ENCODE data around the gene DGAT2.
"Not testable (repeated sequence)": the region's sequence is repeated elsewhere in the genome, so short reads cannot be mapped to it uniquely, and the experiment has no call there.

DGAT2 gene

GRCh38 chr11:75768112-75768908, at the start of gene DGAT2:
DGAT2 (plus strand) TSS chr11:75768778; CDS start chr11:75768992, 214 bp downstream.
- DNase-seq: peak; percentile 78

GRCh38 chr11:75719340-75720239, 49.0 kb upstream of the DGAT2 start:
- no peak for DNase-seq

GRCh38 chr11:75720639-75721038, 47.9 kb upstream of the DGAT2 start:
- no peak for DNase-seq

- DNase-seq: no peak
These were observed 46.5 kb upstream of the DGAT2 start for GRCh38 chr11:75721852-75722668.

GRCh38 chr11:75722669-75723042, 45.9 kb upstream of the DGAT2 start:
- no peak for DNase-seq

GRCh38 chr11:75725547-75726320, 42.8 kb upstream of the DGAT2 start:
- DNase-seq: no peak

- DNase-seq: no peak
These were observed 39.6 kb upstream of the DGAT2 start for GRCh38 chr11:75728992-75729391.

GRCh38 chr11:75731095-75731494, 37.5 kb upstream of the DGAT2 start:
- DNase-seq: no peak

GRCh38 chr11:75733071-75733430, 35.5 kb upstream of the DGAT2 start:
- no peak for DNase-seq

GRCh38 chr11:75733431-75734107, 35.0 kb upstream of the DGAT2 start:
- DNase-seq: peak; percentile 39

- no peak for DNase-seq
These were observed 33.9 kb upstream of the DGAT2 start for GRCh38 chr11:75734491-75735180.

GRCh38 chr11:75735181-75735845, 33.3 kb upstream of the DGAT2 start:
- no peak for DNase-seq

- DNase-seq: no peak
These were observed 31.3 kb upstream of the DGAT2 start for GRCh38 chr11:75737314-75737713.

- DNase-seq: no peak
These were observed 27.9 kb upstream of the DGAT2 start for GRCh38 chr11:75740681-75741080.

- DNase-seq: not testable (repeated sequence)
These were observed 25.4 kb upstream of the DGAT2 start for GRCh38 chr11:75743159-75743558.

- no peak for DNase-seq
These were observed 24.6 kb upstream of the DGAT2 start for GRCh38 chr11:75743711-75744563.

GRCh38 chr11:75745807-75746206, 22.8 kb upstream of the DGAT2 start:
- no peak for DNase-seq

- not testable (repeated sequence) for DNase-seq
These were observed 19.8 kb upstream of the DGAT2 start for GRCh38 chr11:75748729-75749273.

- not testable (repeated sequence) for DNase-seq
These were observed 13.6 kb upstream of the DGAT2 start for GRCh38 chr11:75754933-75755332.
